Hepatocyte (in vitro differentiated cells): Measurements from ENCODE around the gene CASQ1. TPM values are rescaled to one million over a fixed set of nuclear protein-coding genes. Genes with fewer than 3 reads are reported as not detected.
A peak's percentile ranks its signal among the peaks of the same experiment; 100 is the strongest.

Experiments used
- DNase-seq: peaks from one replicate; pipeline ENCODE4 v3.0.0-alpha.2; 2016; ENCODE audit warnings: low spot score
- H2AFZ ChIP-seq: fragments of 200-600 bp; sonication (generic); 2 replicates; pipeline ENCODE4 v1.6.0; 2016; ENCODE audit warnings: antibody characterized with exemption, mild to moderate bottlenecking
- H3K27ac ChIP-seq: fragments of 200-600 bp; sonication (generic); 2 replicates; pipeline ENCODE4 v1.5.1; 2016; ENCODE audit warnings: mild to moderate bottlenecking
- H3K27me3 ChIP-seq: fragments of 200-600 bp; sonication (generic); 2 replicates; pipeline ENCODE4 v1.6.1; 2016
- H3K36me3 ChIP-seq: fragments of 200-600 bp; sonication (generic); replicated peaks from 2 replicates; pipeline ENCODE4 v1.5.1; 2016; ENCODE audit warnings: low read depth; ENCODE audit not compliant: insufficient read depth
- H3K4me1 ChIP-seq: fragments of 200-600 bp; sonication (generic); 2 replicates; pipeline ENCODE4 v1.5.1; 2016; ENCODE audit warnings: mild to moderate bottlenecking, moderate library complexity; ENCODE audit not compliant: insufficient read depth
- H3K4me2 ChIP-seq: fragments of 200-600 bp; sonication (generic); 2 replicates; pipeline ENCODE4 v1.6.0; 2016
- H3K4me3 ChIP-seq: fragments of 200-600 bp; sonication (generic); 2 replicates; pipeline ENCODE4 v1.5.1; 2016; ENCODE audit warnings: mild to moderate bottlenecking
- H3K79me2 ChIP-seq: fragments of 200-600 bp; sonication (generic); 2 replicates; pipeline ENCODE4 v1.6.0; 2017; ENCODE audit warnings: mild to moderate bottlenecking
- H3K9me2 ChIP-seq: fragments of 200-600 bp; sonication (generic); replicated peaks from 2 replicates; pipeline ENCODE4 v1.6.0; 2017; ENCODE audit warnings: mild to moderate bottlenecking; ENCODE audit not compliant: insufficient read depth
- H3K9me3 ChIP-seq: fragments of 200-600 bp; sonication (generic); 2 replicates; pipeline ENCODE4 v1.5.1; 2016; ENCODE audit warnings: low read depth, mild to moderate bottlenecking
- H4K20me1 ChIP-seq: fragments of 200-600 bp; sonication (generic); 2 replicates; pipeline ENCODE4 v1.6.0; 2016; ENCODE audit warnings: mild to moderate bottlenecking; ENCODE audit not compliant: insufficient read depth, poor library complexity, severe bottlenecking
- EZH2 ChIP-seq: fragments of 200-600 bp; sonication (generic); IDR thresholded peaks from 2 replicates; pipeline ENCODE4 v1.6.1; 2016; ENCODE audit warnings: antibody characterized with exemption, mild to moderate bottlenecking, borderline replicate concordance
- EZH2phosphoT487 ChIP-seq: fragments of 200-600 bp; sonication (generic); IDR thresholded peaks from one replicate; pipeline ENCODE4 v1.6.1; 2018; ENCODE audit warnings: antibody characterized with exemption, mild to moderate bottlenecking, low read depth, moderate library complexity; ENCODE audit not compliant: unreplicated experiment, severe bottlenecking
- WGBS: methylation state at CpG from one replicate; pipeline ENCODE4 v1.1.6; 2016; ENCODE audit warnings: low lambda C conversion rate; ENCODE audit errors: missing lambda C conversion rate; 5-methylcytosine and 5-hydroxymethylcytosine counted together
- polyA plus RNA-seq: library from polyadenylated mRNA; unstranded; fragments of >200 nt; fragmentation: Nextera tagmentation; extraction: Ambion mirVana; gene quantifications from 2 replicates; pipeline ENCODE4 v1.2.1, GENCODE V29; 2016
- total RNA-seq: library from RNA; depleted of rRNA; stranded (reverse); fragments of >200 nt; gene quantifications from 2 replicates; pipeline ENCODE4 v1.2.3, GENCODE V29; 2014
- TF ChIP-seq, protein P1 (sequence below): fragments of 200-600 bp; sonication (generic); IDR thresholded peaks from 2 replicates; pipeline ENCODE4 v1.5.1; 2016; ENCODE audit warnings: antibody characterized with exemption, mild to moderate bottlenecking; ENCODE audit not compliant: poor library complexity

CASQ1 gene
- total RNA-seq = 0.72 TPM in 1 of 2 replicates, not detected in the other
- polyA plus RNA-seq = 0.51 and 0.57 TPM in 2 replicates

DNA sequence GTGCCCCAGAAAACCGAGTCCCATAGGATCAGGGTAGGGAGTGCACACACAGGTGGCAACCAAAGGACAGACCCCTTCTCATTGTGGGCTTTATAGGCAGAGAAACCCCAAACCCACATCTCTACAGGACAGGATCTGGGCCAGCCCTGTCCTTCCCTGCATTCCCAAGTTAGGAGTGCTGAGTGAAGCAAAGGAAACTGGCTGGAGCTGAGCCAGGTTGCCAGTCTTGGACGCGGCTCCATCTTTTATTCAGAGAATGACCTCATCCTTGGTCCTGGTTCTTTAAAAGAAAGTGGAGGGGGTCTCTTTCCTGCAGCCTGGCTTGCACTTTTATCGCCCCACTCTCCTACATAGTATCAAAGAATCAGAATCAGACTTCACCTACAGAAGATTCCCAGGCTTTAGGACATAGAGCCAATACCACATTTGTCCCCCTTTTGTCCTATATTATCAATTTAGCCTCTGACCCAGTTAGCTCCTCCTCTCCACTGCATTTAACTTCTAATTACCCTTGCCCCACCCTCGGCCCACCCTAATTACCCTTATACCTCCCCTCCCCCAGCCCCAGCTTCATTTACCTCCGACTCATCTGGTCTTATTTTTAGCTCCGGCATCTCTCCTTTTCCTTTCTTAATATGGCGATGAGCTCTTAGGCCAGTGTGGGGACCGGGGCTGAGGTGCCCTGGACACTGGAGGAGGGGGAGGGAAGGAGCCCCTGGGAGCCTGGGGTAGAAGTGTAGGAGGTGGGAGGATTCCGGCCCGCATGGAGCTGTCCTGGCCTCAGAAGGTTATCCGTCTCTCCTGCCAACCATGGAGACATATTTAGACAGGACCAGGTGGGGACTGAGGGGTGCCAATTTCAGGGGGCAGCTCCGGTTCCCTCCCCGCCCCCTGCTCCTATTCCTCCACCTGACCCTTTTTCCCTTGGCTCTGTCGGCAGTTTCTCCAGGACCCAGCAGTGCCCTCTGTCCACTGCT is at the start of gene CASQ1:
CASQ1 (plus strand) TSS at position 927 of the 977 bp plus-strand sequence. CDS start 177 bp downstream, outside the sequence.
- no peaks in the 10 kb centered on the region for H4K20me1 ChIP-seq
- no peaks in the 10 kb centered on the region for H3K9me3 ChIP-seq
- 71% methylated on average over 14 of the region's 15 CpGs for WGBS
- H3K36me3 ChIP-seq = no peaks in the 10 kb centered on the region
- peak; percentile 53 for DNase-seq
- no peak within 1 kb of the TSS for H3K4me3 ChIP-seq
- H3K27ac ChIP-seq = peak within 1 kb of the TSS; percentile 43
- H3K27me3 ChIP-seq = no peaks in the 10 kb centered on the region
- H2AFZ ChIP-seq = no peak within 1 kb of the TSS
- TF ChIP-seq, protein P1, sequence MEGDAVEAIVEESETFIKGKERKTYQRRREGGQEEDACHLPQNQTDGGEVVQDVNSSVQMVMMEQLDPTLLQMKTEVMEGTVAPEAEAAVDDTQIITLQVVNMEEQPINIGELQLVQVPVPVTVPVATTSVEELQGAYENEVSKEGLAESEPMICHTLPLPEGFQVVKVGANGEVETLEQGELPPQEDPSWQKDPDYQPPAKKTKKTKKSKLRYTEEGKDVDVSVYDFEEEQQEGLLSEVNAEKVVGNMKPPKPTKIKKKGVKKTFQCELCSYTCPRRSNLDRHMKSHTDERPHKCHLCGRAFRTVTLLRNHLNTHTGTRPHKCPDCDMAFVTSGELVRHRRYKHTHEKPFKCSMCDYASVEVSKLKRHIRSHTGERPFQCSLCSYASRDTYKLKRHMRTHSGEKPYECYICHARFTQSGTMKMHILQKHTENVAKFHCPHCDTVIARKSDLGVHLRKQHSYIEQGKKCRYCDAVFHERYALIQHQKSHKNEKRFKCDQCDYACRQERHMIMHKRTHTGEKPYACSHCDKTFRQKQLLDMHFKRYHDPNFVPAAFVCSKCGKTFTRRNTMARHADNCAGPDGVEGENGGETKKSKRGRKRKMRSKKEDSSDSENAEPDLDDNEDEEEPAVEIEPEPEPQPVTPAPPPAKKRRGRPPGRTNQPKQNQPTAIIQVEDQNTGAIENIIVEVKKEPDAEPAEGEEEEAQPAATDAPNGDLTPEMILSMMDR = no peak
- TF ChIP-seq EZH2phosphoT487 = no peak
- no peak for TF ChIP-seq EZH2
- H3K4me1 ChIP-seq = peaks cover 10% of the 10 kb centered on the region
- no peaks in the 10 kb centered on the region for H3K79me2 ChIP-seq
- H3K9me2 ChIP-seq = no peaks in the 10 kb centered on the region
- no peak within 1 kb of the TSS for H3K4me2 ChIP-seq

GRCh38 chr1:160143695-160144094 is 46.7 kb upstream of the CASQ1 start:
- Histone ChIP-seq H3K36me3 (no peaks in the 10 kb centered on the region), H3K27me3 (no peaks in the 10 kb centered on the region), H3K4me1 (no peaks in the 10 kb centered on the region), H4K20me1 (no peaks in the 10 kb centered on the region), H3K9me2 (no peaks in the 10 kb centered on the region), H3K9me3 (no peaks in the 10 kb centered on the region), H2AFZ (no peak overlapping the region), H3K27ac (no peak overlapping the region), H3K4me3 (no peak overlapping the region), H3K4me2 (no peak overlapping the region), H3K79me2 (no peaks in the 10 kb centered on the region)
- DNase-seq = no peak
- TF ChIP-seq EZH2 (no peak), EZH2phosphoT487 (no peak)
- TF ChIP-seq, protein P1 = no peak
- 44% methylated on average over 1 of the region's 1 CpG for WGBS

DNA sequence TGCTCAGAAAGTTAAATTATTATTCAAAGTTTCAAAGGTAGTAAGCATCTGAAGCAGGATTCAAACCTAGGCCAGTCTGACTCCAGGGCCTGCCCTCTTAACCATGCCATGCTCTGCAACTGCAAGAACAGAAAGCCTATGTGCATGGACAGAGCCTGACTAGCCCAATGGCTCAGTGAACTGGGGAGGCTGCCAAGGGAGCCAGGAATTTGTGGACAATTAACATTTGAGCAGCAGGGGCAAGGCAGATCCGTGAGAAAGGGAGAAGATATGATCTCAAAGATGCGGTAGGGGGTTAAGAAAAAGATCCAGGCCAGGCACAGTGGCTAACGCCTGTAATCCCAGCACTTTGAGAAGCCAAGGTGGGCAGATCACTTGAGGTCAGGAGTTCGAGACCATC is 45.5 kb upstream of the CASQ1 start:
- no peak for DNase-seq
- Histone ChIP-seq H2AFZ (no peak overlapping the region), H3K36me3 (no peaks in the 10 kb centered on the region), H3K27me3 (no peaks in the 10 kb centered on the region), H3K27ac (no peak overlapping the region), H3K4me2 (no peak overlapping the region), H3K9me3 (no peaks in the 10 kb centered on the region), H3K79me2 (no peaks in the 10 kb centered on the region), H3K4me3 (no peak overlapping the region), H3K9me2 (no peaks in the 10 kb centered on the region), H3K4me1 (no peaks in the 10 kb centered on the region), H4K20me1 (no peaks in the 10 kb centered on the region)
- TF ChIP-seq, protein P1 = no peak
- TF ChIP-seq EZH2phosphoT487 (no peak), EZH2 (no peak)
- 58% methylated on average over 4 of the region's 4 CpGs for WGBS
